ENCODE results near the gene CYP2C18.
"Not testable (repeated sequence)": the region's sequence is repeated elsewhere in the genome, so short reads cannot be mapped to it uniquely, and the experiment has no call there.

The CYP2C18 gene

GRCh38 chr10:94683214-94684054 is at the start of gene CYP2C18:
Gene CYP2C18 (plus strand): TSS chr10:94683729. CDS start chr10:94683820, 91 bp downstream.
- no peak for DNase-seq (ENCODE audit: low spot score)

GRCh38 chr10:94638097-94638496 is 45.4 kb upstream of the CYP2C18 start:
- DNase-seq (ENCODE audit: low spot score): not testable (repeated sequence)

GRCh38 chr10:94639902-94640301 is 43.6 kb upstream of the CYP2C18 start:
- no peak for DNase-seq (ENCODE audit: low spot score)

DNA sequence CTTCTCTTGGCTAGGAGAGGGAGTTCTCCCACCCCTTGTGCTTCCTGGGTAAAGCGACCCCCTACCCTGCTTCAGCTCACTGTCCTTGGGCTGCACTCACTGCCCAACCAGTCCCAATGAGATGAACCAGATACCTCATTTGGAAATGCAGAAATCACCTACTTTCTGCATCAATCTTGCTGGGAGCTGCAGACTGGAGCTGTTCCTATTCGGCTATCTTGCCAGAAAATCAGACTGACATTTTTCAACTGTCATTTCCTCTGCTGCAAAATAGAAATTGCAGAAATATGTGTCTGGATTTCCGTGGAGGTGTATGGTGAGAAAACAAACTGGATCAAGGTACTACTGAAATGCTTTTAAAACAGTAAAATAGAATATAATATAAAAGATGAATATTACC is 43.0 kb upstream of the CYP2C18 start:
- no peak for DNase-seq (ENCODE audit: low spot score)

DNA sequence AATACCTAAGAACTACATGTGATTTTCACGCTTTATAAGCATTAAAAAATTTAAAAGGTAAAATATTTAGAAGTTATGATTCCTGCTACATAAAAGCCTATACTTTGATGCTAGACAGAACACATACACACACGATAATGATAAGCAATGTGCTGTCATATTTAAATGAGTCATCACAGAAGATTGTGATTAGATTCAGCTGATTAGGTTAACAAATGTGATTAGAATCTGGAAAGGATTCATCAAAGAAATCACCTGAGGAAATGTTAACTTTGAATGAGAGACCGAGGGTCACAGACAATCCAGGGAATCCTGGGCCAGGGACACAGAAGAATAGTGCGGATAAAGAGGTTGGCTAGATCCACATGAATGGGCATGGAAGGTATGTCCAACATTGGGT is 42.0 kb upstream of the CYP2C18 start:
- no peak for DNase-seq (ENCODE audit: low spot score)

GRCh38 chr10:94644352-94644751 is 39.2 kb upstream of the CYP2C18 start:
- DNase-seq (ENCODE audit: low spot score): no peak

DNA sequence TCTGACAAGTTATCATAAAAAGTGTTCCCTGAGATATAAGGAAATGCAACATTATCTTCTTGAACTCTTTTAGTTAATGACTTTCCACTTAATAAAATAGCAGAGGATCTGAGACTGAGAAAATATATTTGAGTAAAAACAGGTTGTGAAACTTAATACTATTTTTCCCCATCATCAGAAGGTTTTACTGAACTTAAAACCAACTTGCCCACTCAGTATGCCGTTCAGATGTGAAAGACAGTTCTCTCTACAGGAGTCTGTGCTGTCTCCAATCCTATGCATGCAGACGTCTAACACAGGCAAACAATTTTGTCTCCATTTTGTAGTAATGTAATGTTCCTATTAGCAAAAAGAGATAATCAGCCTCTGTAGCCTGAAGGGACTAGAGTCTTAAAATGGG is 38.2 kb upstream of the CYP2C18 start:
- DNase-seq (ENCODE audit: low spot score): no peak

- not testable (repeated sequence) for DNase-seq (ENCODE audit: low spot score)
Observed at GRCh38 chr10:94655201-94655600, 28.3 kb upstream of the CYP2C18 start.

- DNase-seq (ENCODE audit: low spot score): not testable (repeated sequence)
Observed at GRCh38 chr10:94663061-94663460, 20.5 kb upstream of the CYP2C18 start.

GRCh38 chr10:94666391-94667102 is 17.0 kb upstream of the CYP2C18 start:
- no peak for DNase-seq (ENCODE audit: low spot score)

- no peak for DNase-seq (ENCODE audit: low spot score)
Observed at GRCh38 chr10:94673614-94674321, 9.8 kb upstream of the CYP2C18 start.

GRCh38 chr10:94676496-94676895 is 7.0 kb upstream of the CYP2C18 start:
- DNase-seq (ENCODE audit: low spot score): no peak

DNA sequence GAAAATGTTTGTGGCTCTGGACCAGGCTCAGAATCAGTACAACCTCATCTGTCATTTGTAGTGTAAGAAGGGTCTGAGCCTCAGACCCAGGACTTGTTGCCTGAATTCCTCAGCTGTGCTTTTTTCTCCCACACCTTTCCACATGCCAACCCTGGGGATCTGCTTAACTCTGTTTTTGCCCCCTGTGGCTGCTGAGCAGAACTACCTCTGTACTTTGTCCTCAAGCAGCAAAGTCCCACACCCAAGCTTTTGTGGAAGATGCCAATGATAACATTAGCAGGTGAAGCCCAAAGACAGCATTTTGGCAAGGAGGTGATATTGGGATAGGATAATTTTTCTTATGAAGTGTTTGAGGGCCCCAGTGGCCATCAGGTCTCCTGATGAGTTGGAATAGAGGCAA is 5.8 kb upstream of the CYP2C18 start:
- no peak for DNase-seq (ENCODE audit: low spot score)

DNA sequence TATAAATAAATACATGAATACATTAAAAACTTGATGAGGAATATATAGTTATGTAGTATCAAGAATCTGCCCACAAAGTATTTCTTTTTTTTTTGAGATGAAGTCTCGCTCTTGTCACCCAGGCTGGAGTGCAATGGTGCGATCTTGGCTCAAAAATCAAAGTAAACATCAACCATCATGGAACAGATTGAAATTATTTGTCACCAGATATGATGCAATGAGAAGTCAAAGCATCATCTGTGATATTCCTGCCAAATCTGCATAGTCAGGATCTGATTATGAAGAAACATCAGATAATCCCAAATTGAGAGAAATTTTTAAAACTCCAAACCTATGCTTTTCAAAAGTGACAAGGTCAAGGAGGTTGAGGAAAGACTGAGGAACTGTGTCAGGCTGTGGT is 5.1 kb upstream of the CYP2C18 start:
- DNase-seq (ENCODE audit: low spot score): no peak

- no peak for DNase-seq (ENCODE audit: low spot score)
Observed at GRCh38 chr10:94680544-94680943, 3.0 kb upstream of the CYP2C18 start.

- not testable (repeated sequence) for DNase-seq (ENCODE audit: low spot score)
Observed at GRCh38 chr10:94682636-94683035, 893 bp upstream of the CYP2C18 start.

DNA sequence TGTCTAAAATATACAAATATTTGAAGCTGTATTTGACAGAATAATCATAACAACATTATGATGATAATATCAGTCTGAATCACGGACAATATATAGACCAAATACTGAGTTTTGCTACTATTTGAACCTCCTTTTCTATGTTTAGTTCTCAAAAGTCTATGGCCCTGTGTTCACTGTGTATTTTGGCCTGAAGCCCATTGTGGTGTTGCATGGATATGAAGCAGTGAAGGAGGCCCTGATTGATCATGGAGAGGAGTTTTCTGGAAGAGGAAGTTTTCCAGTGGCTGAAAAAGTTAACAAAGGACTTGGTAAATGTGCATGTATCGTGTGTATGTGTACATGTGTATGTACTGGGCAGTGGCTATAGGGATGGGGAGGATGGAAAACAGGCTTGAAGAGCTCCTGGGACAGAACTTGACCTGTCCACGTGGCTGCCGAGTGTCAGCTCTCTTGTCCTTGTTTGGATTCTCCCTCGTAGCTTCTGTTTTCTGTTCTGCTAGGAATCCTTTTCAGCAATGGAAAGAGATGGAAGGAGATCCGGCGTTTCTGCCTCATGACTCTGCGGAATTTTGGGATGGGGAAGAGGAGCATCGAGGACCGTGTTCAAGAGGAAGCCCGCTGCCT is 4.2 kb downstream of the CYP2C18 start:
- DNase-seq (ENCODE audit: low spot score): no peak

DNA sequence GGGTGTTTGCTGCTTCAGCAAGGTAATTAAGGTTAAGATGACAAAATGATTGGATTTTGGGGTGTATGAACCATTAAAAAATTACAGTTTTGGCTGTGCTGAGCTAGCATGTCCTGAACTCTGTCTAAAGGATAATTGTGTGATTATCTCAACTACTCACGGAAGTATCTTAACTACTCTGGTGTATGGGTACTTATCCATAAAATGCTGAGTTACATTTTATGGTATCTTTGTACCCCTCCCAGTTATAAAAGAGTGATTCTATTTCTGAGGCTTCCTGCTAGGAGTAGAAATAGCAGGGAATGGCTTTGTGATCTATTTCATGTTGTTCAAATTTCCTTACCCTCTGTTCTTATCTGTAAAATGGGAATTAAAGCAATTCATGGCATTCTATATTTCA is 22.6 kb downstream of the CYP2C18 start:
- DNase-seq (ENCODE audit: low spot score): no peak

DNA sequence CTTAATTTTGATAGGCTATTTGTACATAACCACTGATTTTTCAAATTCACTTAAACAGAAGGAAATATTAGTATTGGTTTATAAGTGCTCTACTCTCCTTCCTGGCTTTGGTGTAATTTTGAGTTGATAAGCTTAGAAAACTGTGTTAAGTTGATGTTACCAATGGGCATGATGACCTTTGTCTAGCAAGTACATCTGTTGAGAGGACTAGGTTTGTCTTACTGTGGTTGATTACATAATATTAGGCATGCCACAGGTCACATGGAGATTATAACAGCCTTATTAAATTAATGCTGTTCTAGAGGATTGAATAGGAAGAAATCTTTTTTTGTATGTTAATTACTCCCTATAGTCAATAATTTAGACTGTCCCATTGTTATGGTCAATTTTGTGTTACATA is 27.0 kb downstream of the CYP2C18 start:
- DNase-seq (ENCODE audit: low spot score): no peak

- no peak for DNase-seq (ENCODE audit: low spot score)
Observed at GRCh38 chr10:94725871-94726270, 42.3 kb downstream of the CYP2C18 start.

DNA sequence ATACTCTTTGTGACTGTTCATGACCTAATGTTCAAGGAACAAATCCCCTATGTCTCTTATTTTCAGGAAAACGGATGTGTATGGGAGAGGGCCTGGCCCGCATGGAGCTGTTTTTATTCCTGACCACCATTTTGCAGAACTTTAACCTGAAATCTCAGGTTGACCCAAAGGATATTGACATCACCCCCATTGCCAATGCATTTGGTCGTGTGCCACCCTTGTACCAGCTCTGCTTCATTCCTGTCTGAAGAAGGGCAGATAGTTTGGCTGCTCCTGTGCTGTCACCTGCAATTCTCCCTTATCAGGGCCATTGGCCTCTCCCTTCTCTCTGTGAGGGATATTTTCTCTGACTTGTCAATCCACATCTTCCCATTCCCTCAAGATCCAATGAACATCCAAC is 51.7 kb downstream of the CYP2C18 start:
- no peak for DNase-seq (ENCODE audit: low spot score)

DNA sequence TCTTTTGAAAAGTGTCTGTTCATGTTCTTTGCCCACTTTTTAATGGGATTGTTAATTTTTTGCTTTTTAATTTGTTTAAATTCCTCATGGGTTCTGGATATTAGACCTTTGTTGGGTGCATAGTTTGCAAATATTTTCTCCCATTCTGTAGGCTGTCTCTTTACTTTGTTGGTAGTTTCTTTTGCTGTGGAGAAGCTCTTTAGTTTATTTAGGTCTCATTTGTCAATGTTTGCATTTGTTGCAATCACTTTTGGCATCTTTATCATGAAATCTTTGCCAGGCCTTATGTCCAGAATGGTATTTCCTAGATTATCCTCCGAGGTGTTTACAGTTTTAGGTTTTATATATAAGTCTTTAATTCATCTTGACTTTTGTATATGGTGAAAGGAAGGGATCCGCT is 55.1 kb downstream of the CYP2C18 start:
- DNase-seq (ENCODE audit: low spot score): no peak
